GM10266 (cell line): ENCODE data around the gene UVSSA.

Experiments used
- DNase-seq: peaks from one replicate; pipeline ENCODE4 v3.0.0; 2012; ENCODE audit errors: extremely low spot score
- CTCF ChIP-seq: IDR thresholded peaks from 2 replicates; pipeline ENCODE4 v1.5.1; 2012; ENCODE audit warnings: mild to moderate bottlenecking, low read depth; ENCODE audit not compliant: control insufficient read depth, insufficient read depth; ENCODE audit errors: missing control alignments

UVSSA gene

GRCh38 chr4:1409079-1409478, 62.1 kb downstream of the UVSSA start:
- peak; percentile 26 for DNase-seq
- TF ChIP-seq CTCF: no peak

DNA sequence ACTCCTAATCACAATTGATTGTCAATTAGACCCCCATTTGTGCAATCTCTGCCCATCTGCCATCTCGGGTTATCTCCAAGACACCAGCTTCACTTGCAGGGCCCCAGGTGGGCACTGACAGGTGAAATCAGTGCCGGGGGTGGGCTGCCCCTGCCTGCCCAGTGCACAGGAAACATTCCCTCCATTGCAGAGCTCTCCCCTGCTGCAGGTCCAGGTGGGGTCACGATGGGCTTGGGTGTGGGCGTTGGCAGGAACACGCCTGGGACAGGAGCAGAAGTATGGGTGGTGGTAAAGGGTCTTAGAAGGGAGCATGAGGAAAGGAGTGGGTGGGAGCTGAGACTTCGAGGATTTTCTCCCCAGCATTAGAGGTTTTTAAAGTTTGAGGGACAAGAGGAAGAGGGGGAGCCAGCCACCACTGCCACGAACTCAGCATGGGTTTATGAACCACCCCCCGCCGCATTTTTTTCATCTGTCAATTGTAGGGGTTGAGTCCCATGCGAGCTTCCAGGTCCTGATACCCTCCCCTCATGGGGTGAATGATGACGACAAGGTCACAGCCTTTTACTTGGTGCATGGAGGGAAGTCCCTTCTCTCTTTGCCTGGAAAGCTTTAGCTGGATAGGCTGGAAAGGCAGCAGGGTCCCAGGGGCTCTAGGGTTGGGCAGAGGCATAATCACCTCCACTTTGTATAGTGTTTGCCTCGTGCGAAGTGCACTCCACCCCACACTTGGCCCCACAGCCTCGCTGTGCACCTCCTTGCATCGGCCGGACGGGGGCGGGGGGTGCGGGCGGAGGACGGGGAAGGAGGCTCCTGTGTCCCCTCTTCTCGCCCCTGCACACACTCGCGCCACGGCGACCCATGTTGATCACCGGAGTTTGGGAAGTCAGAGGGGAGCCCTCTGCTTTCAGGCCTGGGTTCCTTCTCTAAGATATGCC, 62.8 kb downstream of the UVSSA start:
- TF ChIP-seq CTCF: no peak
- DNase-seq: no peak

DNA sequence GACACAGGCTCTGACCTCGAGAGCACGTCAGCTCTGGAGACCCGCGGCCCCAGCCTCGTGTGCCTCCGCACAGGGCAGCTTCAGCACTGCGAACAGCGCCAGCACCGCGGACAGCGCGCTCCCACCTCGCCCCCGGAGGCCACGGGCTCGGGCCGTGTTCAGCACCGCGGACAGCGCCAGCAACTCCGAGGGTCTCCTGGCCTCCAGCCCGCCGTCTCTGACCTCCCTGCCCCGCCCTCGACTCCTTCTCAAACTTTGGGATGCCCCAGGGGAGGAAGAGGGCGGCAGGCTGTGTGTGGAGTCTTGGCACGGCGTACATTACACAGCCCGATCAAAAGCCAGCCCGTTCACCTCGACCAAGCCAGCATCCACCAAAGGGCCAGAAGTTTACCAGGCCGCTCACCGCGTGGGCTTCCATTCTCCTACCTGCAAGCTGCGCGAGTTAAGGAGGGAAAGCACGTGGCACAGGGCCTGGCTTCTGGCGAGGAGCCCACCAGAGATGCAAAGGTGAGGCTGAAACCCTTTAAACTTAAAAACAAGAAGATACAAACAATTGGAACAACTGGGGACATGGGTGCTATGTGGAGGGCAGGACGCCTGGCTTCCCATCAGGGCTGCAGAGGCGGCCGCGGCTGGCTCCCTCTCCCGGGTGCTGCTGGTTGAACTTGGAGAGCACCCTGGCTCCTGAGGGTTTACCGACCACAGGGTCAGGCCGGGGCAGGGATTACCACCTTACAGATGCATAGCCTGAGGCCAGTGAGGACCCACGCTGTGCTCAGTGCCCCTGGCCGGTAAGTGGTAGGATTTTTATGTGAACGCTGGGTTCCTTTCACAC, 63.7 kb downstream of the UVSSA start:
- peak; percentile 73 for DNase-seq
- no peak for TF ChIP-seq CTCF

DNA sequence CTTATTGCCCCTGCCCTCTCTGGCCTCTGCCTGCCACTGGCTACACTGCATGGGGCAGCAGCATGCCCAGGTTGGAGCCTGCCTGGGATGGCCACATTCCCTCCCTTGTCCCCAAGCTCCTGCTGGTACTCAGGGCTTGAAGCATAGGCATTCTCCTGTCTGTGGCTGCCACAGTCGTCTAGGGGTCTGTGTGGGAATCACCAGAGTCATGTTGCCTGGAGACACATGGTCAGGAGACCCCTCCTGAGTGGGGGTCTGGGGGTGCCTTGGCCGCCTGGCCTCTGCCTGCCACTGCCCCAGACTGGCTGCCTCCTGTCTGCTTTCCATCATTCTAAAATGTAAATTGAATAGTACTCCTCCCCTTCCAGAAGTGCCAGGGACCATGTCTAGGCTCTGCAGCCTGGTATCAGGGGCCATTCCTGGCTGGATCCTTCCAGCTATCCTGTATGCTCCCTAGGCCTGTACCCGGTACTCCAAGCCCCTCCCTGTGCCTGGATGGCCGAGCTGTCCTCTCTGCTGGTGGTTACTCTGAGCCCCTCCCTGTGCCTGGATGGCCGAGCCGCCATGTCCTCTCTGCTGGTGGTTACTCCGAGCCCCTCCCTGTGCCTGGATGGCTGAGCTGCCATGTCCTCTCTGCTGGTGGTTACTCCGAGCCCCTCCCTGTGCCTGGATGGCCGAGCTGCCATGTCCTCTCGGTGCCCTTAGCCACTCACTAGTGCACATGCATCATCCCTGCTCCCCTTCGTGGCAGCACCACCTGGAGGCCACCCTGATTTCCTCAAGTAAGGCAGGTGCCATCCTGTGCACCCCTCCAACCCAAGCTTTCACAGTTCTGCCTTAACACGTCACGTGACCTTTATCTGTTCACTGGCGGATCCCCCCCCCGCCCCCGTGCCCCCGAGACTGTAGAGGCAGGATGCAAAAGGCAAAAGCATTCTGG, 64.7 kb downstream of the UVSSA start:
- TF ChIP-seq CTCF: no peak
- DNase-seq: peak; percentile 55

DNA sequence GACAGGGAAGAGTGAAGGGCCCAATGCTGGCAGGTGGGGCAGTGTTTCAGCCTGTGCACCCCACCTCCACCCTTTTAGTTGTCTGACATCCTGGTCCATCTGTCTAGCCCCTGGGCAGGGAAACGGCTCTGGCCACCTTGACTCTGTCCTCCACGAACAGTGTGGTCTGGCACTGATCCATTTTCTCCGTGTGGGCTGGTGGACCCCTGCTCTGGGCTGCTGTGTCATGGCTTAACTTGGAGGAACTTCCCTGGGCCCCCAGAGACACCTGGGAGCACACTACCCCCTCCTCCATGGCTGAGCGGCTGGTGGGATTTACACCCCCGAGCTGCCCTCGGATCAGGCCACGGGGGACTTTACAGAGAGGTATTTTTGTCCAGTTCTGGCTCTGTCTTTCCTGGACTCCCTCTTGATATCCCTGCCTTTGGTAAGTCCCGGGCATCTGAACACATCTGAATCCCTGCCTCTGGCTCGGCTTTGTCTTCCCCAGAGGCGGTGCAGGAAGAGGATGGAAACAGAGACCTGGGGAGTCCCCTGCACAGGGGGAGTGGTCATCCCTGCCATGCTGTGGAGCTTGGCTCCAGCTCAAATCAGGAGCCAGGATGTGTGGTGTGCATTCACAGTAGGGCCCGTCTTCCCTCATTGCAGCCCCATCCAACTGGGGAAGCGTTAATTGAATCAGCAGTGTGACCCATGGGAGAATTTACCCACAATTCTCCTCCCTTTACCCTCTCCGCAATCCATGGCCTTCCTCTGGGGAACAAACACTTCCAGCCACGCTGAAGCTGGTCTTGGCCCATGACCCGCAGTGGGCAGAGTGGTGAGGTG, 65.6 kb downstream of the UVSSA start:
- TF ChIP-seq CTCF: no peak
- no peak for DNase-seq

DNA sequence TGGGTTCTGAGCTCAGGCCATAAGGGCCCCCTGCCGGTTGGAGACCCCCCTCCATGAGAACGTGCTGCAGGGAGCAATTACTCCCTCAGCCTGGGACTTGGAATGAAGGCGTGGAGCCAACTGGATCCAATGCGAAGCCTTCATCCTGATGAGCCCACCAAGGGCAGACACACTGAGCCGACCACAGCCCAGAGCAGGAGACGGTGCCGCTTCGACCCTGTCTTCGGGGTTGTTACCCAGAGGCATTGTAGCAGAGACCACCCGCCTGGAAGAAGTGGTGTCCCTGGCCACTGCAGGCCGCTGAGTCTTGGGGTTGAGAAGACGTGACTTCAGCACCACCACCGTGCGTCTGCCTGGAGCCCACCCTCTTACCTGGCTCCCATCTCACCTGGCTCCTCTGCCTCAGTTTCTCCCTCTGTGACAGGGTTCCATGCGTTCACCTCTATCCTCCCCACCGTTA, 66.2 kb downstream of the UVSSA start:
- no peak for DNase-seq
- TF ChIP-seq CTCF: no peak
